Stomach (tissue), 9 donors: Measurements from ENCODE around the gene KANTR. TPM values are rescaled to one million over a fixed set of nuclear protein-coding genes. Genes with fewer than 3 reads are reported as not detected.

ENCODE experiments used
- DNase-seq, 2 donors: peaks; one replicate each; pipeline versions ENCODE4 v3.0.0 to v3.0.0-alpha.2; 2013 to 2019
- H3K27ac ChIP-seq, 5 donors: fragments of 200-600 bp in 4 of 5; sonication (generic) in 4 of 5; one replicate each; pipeline ENCODE4 v1.5.1; 2013 to 2019; ENCODE audit warnings: mild to moderate bottlenecking in 1 of 5, moderate library complexity in 1 of 5
- H3K27me3 ChIP-seq, 3 donors: fragments of 200-600 bp; sonication (generic); one replicate each; pipeline ENCODE4 v1.5.1; 2017 to 2019; ENCODE audit warnings: mixed run types in 1 of 3
- H3K36me3 ChIP-seq, 4 donors: fragments of 200-600 bp; sonication (generic); 1 replicate in 3 of 4; 2 replicates in 1 of 4; pipeline ENCODE4 v1.5.1; 2016 to 2019
- H3K4me1 ChIP-seq, 4 donors: fragments of 200-600 bp; sonication (generic); one replicate each; pipeline ENCODE4 v1.5.1; 2016 to 2019
- H3K4me3 ChIP-seq, 4 donors: fragments of 200-600 bp; sonication (generic) in 3 of 4; one replicate each; pipeline ENCODE4 v1.5.1; 2016 to 2019; ENCODE audit warnings: mild to moderate bottlenecking in 1 of 4
- H3K9me3 ChIP-seq, 4 donors: fragments of 200-600 bp; sonication (generic); one replicate each; pipeline ENCODE4 v1.5.1; 2016 to 2019
- CTCF ChIP-seq, 7 experiments: fragments of 450-650 bp in 4 of 7; fragments of 200-600 bp in 3 of 7; sonication (generic) in 3 of 7; IDR thresholded peaks; one replicate each; pipeline ENCODE4 v1.5.1; 2016 to 2019; ENCODE audit warnings: antibody characterized with exemption in 7 of 7, control low read depth in 2 of 7, mild to moderate bottlenecking in 1 of 7
- EP300 ChIP-seq: sonication (generic); formaldehyde crosslinking; IDR thresholded peaks from one replicate; pipeline ENCODE4 v1.6.1; 2017; ENCODE audit warnings: antibody characterized with exemption
- POLR2A ChIP-seq, 4 donors: fragments of 450-650 bp; IDR thresholded peaks; one replicate each; pipeline ENCODE4 v1.6.1; 2016; ENCODE audit warnings: antibody characterized with exemption in 4 of 4, control low read depth in 2 of 4, mild to moderate bottlenecking in 1 of 4, moderate library complexity in 1 of 4
- POLR2AphosphoS5 ChIP-seq, 3 donors: sonication (generic); formaldehyde crosslinking; IDR thresholded peaks; one replicate each; pipeline ENCODE4 v1.6.1; 2016; ENCODE audit warnings: antibody characterized with exemption in 3 of 3
- WGBS, 5 donors: extraction: QIAGEN DNeasy Blood & Tissue Kit in 3 of 5; methylation state at CpG; one replicate each; pipeline versions ENCODE4 v1.1.5 to v1.1.7; 2013 to 2018; 5-methylcytosine and 5-hydroxymethylcytosine counted together
- intact Hi-C: fragments of 100-400 bp; cut with DNase I; formaldehyde crosslinking; loops from one replicate; pipeline ENCODE4 v1.15.1; 2023; ENCODE audit warnings: low total_unique reads
- polyA plus RNA-seq, 3 donors: library from polyadenylated mRNA; stranded (reverse); fragments of 200-250 nt; gene quantifications; one replicate each; pipeline ENCODE4 v1.2.3, GENCODE V29; 2013
- total RNA-seq, 5 donors: library from RNA; depleted of rRNA; stranded (reverse); fragments of >200 nt; gene quantifications; one replicate each; pipeline versions ENCODE4 v1.1.0 to v1.2.3, GENCODE V29; 2014 to 2016
- donor health status: healthy with polysubstance abuse.
- donor health status: Bipolar disorder and iron deficiency.
- donor health status: healthy.

Gene KANTR
- total and polyA plus RNA-seq, 8 donors = 1.1 to 35.6 (median 8.6) TPM

DNA sequence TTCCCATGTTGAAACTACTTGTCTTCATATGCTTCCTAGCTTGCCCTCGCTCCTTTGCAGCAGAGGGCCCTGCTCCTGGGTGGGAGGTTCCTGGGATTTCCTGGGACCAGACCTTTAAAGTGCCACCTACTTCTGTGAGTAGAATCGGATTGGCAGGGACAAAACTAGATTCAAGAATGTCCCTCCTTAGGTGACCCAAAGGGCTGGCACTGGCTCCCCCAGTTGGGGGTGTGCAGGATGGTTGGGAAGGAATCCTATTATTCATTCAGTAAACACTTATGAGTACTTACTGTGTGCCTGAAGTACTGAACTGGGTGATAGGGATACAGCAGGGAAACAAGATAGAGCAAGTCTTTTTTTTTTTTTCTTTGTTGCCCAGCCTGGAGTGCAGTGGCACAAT is 2.6 kb upstream of the KANTR start:
- intact Hi-C loops = no loop called here
- no peak overlapping the region for H3K4me3 ChIP-seq
- no peak for DNase-seq
- H3K36me3 ChIP-seq = peaks cover 0 to 6% (median under 1%) of the 10 kb centered on the region in 4 donors
- TF ChIP-seq POLR2AphosphoS5 (IDR thresholded peaks at IDR 0.05) (no peak), CTCF (IDR thresholded peaks at IDR 0.05) (no peak), POLR2A (IDR thresholded peaks at IDR 0.05) (no peak), EP300 (no peak)
- H3K27me3 ChIP-seq = peaks cover 0 to 3% (median 0%) of the 10 kb centered on the region in 3 donors
- H3K27ac ChIP-seq = no peak overlapping the region
- H3K9me3 ChIP-seq = no peaks in the 10 kb centered on the region
- 77 to 100% (median 87%) methylated on average over 2 of the region's 2 CpGs; no CpG with 5 or more reads in 1 of the 5 donors for WGBS, 5 donors
- H3K4me1 ChIP-seq = peaks cover 0 to 28% (median 21%) of the 10 kb centered on the region in 4 donors

DNA sequence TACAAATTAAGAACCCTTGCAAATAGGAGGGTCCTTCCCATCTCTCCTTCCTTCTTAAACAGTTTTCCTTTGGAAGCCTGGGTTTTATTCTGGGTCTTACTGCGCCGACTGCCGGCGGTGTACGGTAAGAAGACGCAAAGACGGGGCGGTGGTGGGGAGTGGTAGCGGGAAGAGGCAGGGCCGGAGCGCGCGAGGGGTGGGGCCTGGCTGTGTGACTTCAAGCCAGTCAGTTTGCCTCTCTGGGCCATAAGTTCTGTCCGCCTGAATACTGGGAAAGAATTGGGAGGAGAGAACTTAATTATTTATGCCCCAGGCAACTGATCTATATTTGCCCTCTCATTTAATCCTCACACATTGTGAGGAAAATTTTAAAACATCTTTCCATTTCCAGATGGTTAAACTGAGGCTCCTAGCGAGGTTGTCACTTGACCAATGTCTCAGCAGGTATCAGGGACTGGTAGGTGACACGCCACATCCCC is 726 bp upstream of the KANTR start:
- H3K36me3 ChIP-seq = no peaks in the 10 kb centered on the region
- intact Hi-C loops = no loop called here
- H3K9me3 ChIP-seq = no peaks in the 10 kb centered on the region
- no peak for TF ChIP-seq POLR2A (IDR thresholded peaks at IDR 0.05)
- TF ChIP-seq CTCF (IDR thresholded peaks at IDR 0.05) = peak in 5 of 7 experiments; percentile 25 to 66 (median 38)
- TF ChIP-seq EP300 = no peak
- TF ChIP-seq POLR2AphosphoS5 (IDR thresholded peaks at IDR 0.05) = peak in 1 of 3 donors; percentile 54
- H3K4me1 ChIP-seq = peaks cover 0 to 11% (median 8%) of the 10 kb centered on the region in 4 donors
- peak overlapping the region; percentile 58 to 68 (median 63) for H3K4me3 ChIP-seq
- peak overlapping the region; percentile 80 to 93 (median 91) for H3K27ac ChIP-seq
- DNase-seq = peak; percentile 85 to 90
- 0 to 33% (median 7%) methylated on average over 16 of the region's 16 CpGs for WGBS, 5 donors
- peaks cover 0 to under 1% (median 0%) of the 10 kb centered on the region in 3 donors for H3K27me3 ChIP-seq

GRCh38 chrX:53094582-53094905 is 602 bp downstream of the KANTR start:
- no peaks in the 10 kb centered on the region for H3K9me3 ChIP-seq
- peak overlapping the region; percentile 91 to 94 (median 91) for H3K27ac ChIP-seq
- TF ChIP-seq POLR2AphosphoS5 (IDR thresholded peaks at IDR 0.05) = no peak
- no peak for TF ChIP-seq EP300
- TF ChIP-seq CTCF (IDR thresholded peaks at IDR 0.05) = no peak
- TF ChIP-seq POLR2A (IDR thresholded peaks at IDR 0.05) = no peak
- H3K4me3 ChIP-seq = peak overlapping the region; percentile 58 to 68 (median 63)
- no peak for DNase-seq
- H3K4me1 ChIP-seq = peaks cover 0 to 9% (median 6%) of the 10 kb centered on the region in 4 donors
- H3K27me3 ChIP-seq = no peaks in the 10 kb centered on the region
- intact Hi-C loops = no loop called here
- peaks cover 0 to 11% (median 10%) of the 10 kb centered on the region in 4 donors for H3K36me3 ChIP-seq
- 0 to 36% (median 20%) methylated on average over 5 of the region's 5 CpGs for WGBS, 5 donors

DNA sequence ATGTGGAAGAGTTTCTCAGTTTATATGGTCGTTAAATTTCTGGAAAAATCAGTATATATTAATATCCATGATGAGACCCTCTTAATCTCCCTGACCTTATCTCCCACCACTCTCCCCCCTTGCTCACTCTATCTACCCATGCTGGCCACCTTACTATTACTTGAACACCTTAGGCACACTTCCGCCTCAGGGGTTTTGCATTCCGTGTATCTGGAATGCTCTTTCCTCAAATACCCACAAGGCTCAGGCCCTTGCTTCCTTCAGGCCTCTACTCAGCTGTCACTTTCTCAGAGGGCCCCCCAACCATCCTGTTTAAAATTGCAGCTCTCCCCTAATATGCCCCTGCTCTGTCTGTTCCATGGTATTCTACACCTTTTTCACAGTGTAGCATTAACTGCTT is 1.9 kb downstream of the KANTR start:
- intact Hi-C loops = no loop called here
- no peak for DNase-seq
- Histone ChIP-seq H3K4me3 (no peak overlapping the region), H3K9me3 (no peaks in the 10 kb centered on the region), H3K4me1 (peaks cover 0 to 9% (median 6%) of the 10 kb centered on the region in 4 donors), H3K27me3 (no peaks in the 10 kb centered on the region), H3K27ac (no peak overlapping the region), H3K36me3 (peaks cover 0 to 24% (median 14%) of the 10 kb centered on the region in 4 donors)
- 72 to 88% (median 86%) methylated on average over 3 of the region's 3 CpGs for WGBS, 5 donors
- no peak for TF ChIP-seq POLR2AphosphoS5 (IDR thresholded peaks at IDR 0.05)
- TF ChIP-seq CTCF (IDR thresholded peaks at IDR 0.05) = no peak
- no peak for TF ChIP-seq POLR2A (IDR thresholded peaks at IDR 0.05)
- no peak for TF ChIP-seq EP300
